SK-N-SH treated with all-trans-retinoic acid at 6 μM for 48 hours (cell line): ENCODE data around the gene PPP2R2C.

Experiments
- ATAC-seq: fragments of 200-7000 bp; cut with Tn5 transposase; 3 replicates; pipeline ENCODE4 v1.9.1; 2020; ENCODE audit warnings: mild to moderate bottlenecking, moderate library complexity
- ARNTL ChIP-seq: fragments of 450-650 bp; formaldehyde crosslinking; IDR thresholded peaks from 2 replicates; pipeline ENCODE4 v1.5.0; 2020; ENCODE audit warnings: low read depth, mild to moderate bottlenecking, moderate library complexity, borderline replicate concordance
- CSDC2 ChIP-seq: fragments of 250-450 bp; sonication (Bioruptor Pico); IDR thresholded peaks from 2 replicates; pipeline ENCODE4 v1.5.0; 2020; ENCODE audit warnings: mild to moderate bottlenecking, moderate library complexity
- CSRNP3 ChIP-seq: fragments of 250-450 bp; sonication (Bioruptor Pico); IDR thresholded peaks from 2 replicates; pipeline ENCODE4 v1.5.1; 2021; ENCODE audit warnings: mild to moderate bottlenecking, moderate library complexity
- GLIS3 ChIP-seq: fragments of 250-450 bp; sonication (Bioruptor Pico); IDR thresholded peaks from 2 replicates; pipeline ENCODE4 v1.5.0; 2020; ENCODE audit warnings: mild to moderate bottlenecking, moderate library complexity
- ISL1 ChIP-seq: fragments of 250-450 bp; sonication (Bioruptor Pico); IDR thresholded peaks from 2 replicates; pipeline ENCODE4 v2.1.2; 2022; ENCODE audit warnings: mild to moderate bottlenecking, moderate library complexity
- OSR1 ChIP-seq: fragments of 250-450 bp; sonication (Bioruptor Pico); IDR thresholded peaks from 2 replicates; pipeline ENCODE4 v1.8.0; 2022; ENCODE audit warnings: moderate library complexity, mild to moderate bottlenecking, inconsistent platforms
- PPARA ChIP-seq: fragments of 250-450 bp; sonication (Bioruptor Pico); IDR thresholded peaks from 2 replicates; pipeline ENCODE4 v1.5.0; 2020; ENCODE audit warnings: mild to moderate bottlenecking, borderline replicate concordance
- RARB ChIP-seq: fragments of 250-450 bp; sonication (Bioruptor Pico); IDR thresholded peaks from 2 replicates; pipeline ENCODE4 v1.8.0; 2021; ENCODE audit warnings: mild to moderate bottlenecking, moderate library complexity
- TOX ChIP-seq: fragments of 250-450 bp; sonication (Bioruptor Pico); IDR thresholded peaks from 2 replicates; pipeline ENCODE4 v1.8.0; 2021; ENCODE audit warnings: mild to moderate bottlenecking, moderate library complexity, borderline replicate concordance
- TSHZ2 ChIP-seq: fragments of 250-450 bp; sonication (Bioruptor Pico); IDR thresholded peaks from 2 replicates; pipeline ENCODE4 v1.5.0; 2020; ENCODE audit warnings: mild to moderate bottlenecking, moderate library complexity
- ZC3H10 ChIP-seq: fragments of 250-450 bp; sonication (Bioruptor Pico); IDR thresholded peaks from 2 replicates; pipeline ENCODE4 v1.5.1; 2021; ENCODE audit warnings: mild to moderate bottlenecking, moderate library complexity
- ZFP3 ChIP-seq: fragments of 250-450 bp; sonication (Bioruptor Pico); IDR thresholded peaks from 2 replicates; pipeline ENCODE4 v1.5.0; 2020; ENCODE audit warnings: mild to moderate bottlenecking, moderate library complexity
- ZFP30 ChIP-seq: fragments of 450-650 bp; formaldehyde crosslinking; IDR thresholded peaks from 2 replicates; pipeline ENCODE4 v1.5.0; 2022; ENCODE audit warnings: mild to moderate bottlenecking, moderate library complexity
- ZNF70 ChIP-seq: fragments of 450-650 bp; formaldehyde crosslinking; IDR thresholded peaks from 2 replicates; pipeline ENCODE4 v1.5.0; 2020; ENCODE audit warnings: mild to moderate bottlenecking, moderate library complexity
- ZNF8 ChIP-seq: fragments of 450-650 bp; formaldehyde crosslinking; IDR thresholded peaks from 2 replicates; pipeline ENCODE4 v1.5.0; 2020; ENCODE audit warnings: mild to moderate bottlenecking, moderate library complexity
- TF ChIP-seq, protein P1 (sequence below): fragments of 250-450 bp; sonication (Bioruptor Pico); IDR thresholded peaks from 2 replicates; pipeline ENCODE4 v1.5.1; 2020; ENCODE audit warnings: low read depth, mild to moderate bottlenecking, moderate library complexity
- TF ChIP-seq, protein P2 (sequence below): fragments of 250-450 bp; sonication (Bioruptor Pico); IDR thresholded peaks from 2 replicates; pipeline ENCODE4 v1.8.0; 2021; ENCODE audit warnings: low read depth, mild to moderate bottlenecking, moderate library complexity, borderline replicate concordance
- TF ChIP-seq, protein P3 (sequence below): fragments of 250-450 bp; sonication (Bioruptor Pico); IDR thresholded peaks from 2 replicates; pipeline ENCODE4 v1.8.0; 2020; ENCODE audit warnings: mild to moderate bottlenecking, moderate library complexity, borderline replicate concordance

PPP2R2C gene

GRCh38 chr4:6357476-6357875, 114.9 kb downstream of the PPP2R2C start:
- ATAC-seq: no peak
- TF ChIP-seq ZFP30 (CRISPR knock-in tag) (no peak), TOX (CRISPR knock-in tag) (no peak), RARB (CRISPR knock-in tag) (no peak), ZFP3 (no peak)

DNA sequence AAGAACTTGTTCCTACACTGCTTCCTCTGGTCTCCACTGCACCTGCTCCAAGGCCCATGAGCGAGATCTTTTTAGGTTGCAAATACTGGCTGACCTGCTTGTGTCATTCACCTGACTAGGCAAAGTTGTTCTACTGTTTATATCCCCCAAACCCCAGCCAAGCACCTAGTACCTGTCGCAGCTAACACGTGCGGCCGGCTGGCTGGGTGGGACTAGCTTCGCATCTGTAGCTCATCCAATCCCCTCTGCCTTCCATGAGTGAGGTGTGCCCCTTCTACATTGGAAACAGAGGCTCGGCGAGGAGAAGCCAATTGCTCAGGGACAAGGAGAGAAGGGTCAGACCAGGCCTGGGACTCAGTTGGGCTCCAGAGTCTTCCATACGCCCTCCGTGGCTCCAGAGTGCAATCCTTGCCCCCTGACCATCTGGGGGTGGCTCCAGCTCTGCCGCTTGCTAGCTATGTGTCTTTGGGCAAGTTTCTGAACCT, 116.3 kb downstream of the PPP2R2C start:
- no peak for ATAC-seq
- no peak for TF ChIP-seq ZC3H10 (CRISPR knock-in tag)
- TF ChIP-seq ZNF70 (CRISPR knock-in tag): no peak
- no peak for TF ChIP-seq CSDC2 (CRISPR knock-in tag)
- TF ChIP-seq OSR1 (CRISPR knock-in tag): no peak
- no peak for TF ChIP-seq TOX (CRISPR knock-in tag)
- no peak for TF ChIP-seq ZFP3
- no peak for TF ChIP-seq TSHZ2 (CRISPR knock-in tag)
- TF ChIP-seq, protein P1, sequence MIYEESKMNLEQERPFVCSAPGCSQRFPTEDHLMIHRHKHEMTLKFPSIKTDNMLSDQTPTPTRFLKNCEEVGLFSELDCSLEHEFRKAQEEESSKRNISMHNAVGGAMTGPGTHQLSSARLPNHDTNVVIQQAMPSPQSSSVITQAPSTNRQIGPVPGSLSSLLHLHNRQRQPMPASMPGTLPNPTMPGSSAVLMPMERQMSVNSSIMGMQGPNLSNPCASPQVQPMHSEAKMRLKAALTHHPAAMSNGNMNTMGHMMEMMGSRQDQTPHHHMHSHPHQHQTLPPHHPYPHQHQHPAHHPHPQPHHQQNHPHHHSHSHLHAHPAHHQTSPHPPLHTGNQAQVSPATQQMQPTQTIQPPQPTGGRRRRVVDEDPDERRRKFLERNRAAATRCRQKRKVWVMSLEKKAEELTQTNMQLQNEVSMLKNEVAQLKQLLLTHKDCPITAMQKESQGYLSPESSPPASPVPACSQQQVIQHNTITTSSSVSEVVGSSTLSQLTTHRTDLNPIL (CRISPR knock-in tag): no peak
- TF ChIP-seq ZNF8 (CRISPR knock-in tag): no peak
- no peak for TF ChIP-seq ARNTL (CRISPR knock-in tag)
- no peak for TF ChIP-seq PPARA (CRISPR knock-in tag)
- no peak for TF ChIP-seq CSRNP3 (CRISPR knock-in tag)
- TF ChIP-seq, protein P2, sequence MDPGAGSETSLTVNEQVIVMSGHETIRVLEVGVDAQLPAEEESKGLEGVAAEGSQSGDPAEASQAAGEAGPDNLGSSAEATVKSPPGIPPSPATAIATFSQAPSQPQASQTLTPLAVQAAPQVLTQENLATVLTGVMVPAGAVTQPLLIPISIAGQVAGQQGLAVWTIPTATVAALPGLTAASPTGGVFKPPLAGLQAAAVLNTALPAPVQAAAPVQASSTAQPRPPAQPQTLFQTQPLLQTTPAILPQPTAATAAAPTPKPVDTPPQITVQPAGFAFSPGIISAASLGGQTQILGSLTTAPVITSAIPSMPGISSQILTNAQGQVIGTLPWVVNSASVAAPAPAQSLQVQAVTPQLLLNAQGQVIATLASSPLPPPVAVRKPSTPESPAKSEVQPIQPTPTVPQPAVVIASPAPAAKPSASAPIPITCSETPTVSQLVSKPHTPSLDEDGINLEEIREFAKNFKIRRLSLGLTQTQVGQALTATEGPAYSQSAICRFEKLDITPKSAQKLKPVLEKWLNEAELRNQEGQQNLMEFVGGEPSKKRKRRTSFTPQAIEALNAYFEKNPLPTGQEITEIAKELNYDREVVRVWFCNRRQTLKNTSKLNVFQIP (CRISPR knock-in tag): no peak
- TF ChIP-seq, all 23 proteins: peak for 0

DNA sequence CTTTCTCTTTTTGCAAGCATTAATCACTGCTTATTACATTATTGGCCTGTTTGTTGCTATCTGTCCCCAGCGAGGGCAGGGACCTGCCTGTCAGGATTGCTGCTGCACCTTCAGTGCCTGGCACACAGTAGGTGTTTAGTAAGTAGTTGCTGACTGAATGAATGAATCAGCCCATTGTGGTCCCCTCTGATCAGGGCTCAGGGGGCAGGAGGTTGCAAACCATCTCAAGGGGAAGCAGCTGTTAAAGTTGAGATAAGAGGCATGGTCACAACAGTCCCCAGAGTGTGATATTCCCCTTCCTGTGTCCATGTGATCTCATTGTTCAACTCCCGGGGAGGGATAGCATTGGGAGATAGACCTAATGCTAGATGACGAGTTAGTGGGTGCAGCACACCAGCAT, 117.4 kb downstream of the PPP2R2C start:
- TF ChIP-seq RARB (CRISPR knock-in tag): no peak
- no peak for TF ChIP-seq ZNF8 (CRISPR knock-in tag)
- no peak for TF ChIP-seq ZFP30 (CRISPR knock-in tag)
- no peak for TF ChIP-seq ZFP3
- TF ChIP-seq ISL1 (CRISPR knock-in tag): no peak
- TF ChIP-seq, protein P1 (CRISPR knock-in tag): no peak
- no peak for TF ChIP-seq TOX (CRISPR knock-in tag)
- no peak for TF ChIP-seq TSHZ2 (CRISPR knock-in tag)
- no peak for TF ChIP-seq GLIS3 (CRISPR knock-in tag)
- TF ChIP-seq, protein P2 (CRISPR knock-in tag): no peak
- TF ChIP-seq, protein P3, sequence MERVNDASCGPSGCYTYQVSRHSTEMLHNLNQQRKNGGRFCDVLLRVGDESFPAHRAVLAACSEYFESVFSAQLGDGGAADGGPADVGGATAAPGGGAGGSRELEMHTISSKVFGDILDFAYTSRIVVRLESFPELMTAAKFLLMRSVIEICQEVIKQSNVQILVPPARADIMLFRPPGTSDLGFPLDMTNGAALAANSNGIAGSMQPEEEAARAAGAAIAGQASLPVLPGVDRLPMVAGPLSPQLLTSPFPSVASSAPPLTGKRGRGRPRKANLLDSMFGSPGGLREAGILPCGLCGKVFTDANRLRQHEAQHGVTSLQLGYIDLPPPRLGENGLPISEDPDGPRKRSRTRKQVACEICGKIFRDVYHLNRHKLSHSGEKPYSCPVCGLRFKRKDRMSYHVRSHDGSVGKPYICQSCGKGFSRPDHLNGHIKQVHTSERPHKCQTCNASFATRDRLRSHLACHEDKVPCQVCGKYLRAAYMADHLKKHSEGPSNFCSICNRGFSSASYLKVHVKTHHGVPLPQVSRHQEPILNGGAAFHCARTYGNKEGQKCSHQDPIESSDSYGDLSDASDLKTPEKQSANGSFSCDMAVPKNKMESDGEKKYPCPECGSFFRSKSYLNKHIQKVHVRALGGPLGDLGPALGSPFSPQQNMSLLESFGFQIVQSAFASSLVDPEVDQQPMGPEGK: no peak
- TF ChIP-seq ZNF70 (CRISPR knock-in tag): no peak
- no peak for ATAC-seq
